ENCODE measurements around the gene PREX1.

Gene PREX1

DNA sequence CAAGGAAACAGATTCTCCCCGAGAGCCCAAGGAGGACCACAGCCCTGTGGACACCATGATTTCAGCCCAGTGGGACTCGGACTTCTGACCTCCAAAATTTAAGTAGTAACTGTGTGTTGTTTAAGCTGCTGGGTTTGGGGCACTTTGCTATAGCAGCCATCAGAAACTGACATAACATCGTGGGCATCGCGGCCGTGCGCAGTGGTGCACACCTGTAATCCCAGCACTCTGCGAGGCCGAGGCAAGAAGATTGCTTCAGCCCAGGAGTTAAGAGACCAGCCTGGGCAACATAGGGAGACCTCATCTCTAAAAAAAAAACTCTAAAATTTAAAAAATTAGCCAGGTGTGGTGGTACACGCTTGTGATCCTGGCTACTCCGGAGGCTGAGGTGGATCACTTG is 175.8 kb downstream of the PREX1 start:
- Histone ChIP-seq H3K27ac (replicated peaks) (no peak overlapping the region), H3K27me3 (ENCODE audit: insufficient read depth, poor library complexity, severe bottlenecking) (no peaks in the 10 kb centered on the region), H3K4me3 (replicated peaks; ENCODE audit: insufficient read depth, low read length) (no peak overlapping the region)
- DNase-seq (ENCODE audit: low read depth in 1 of 2, low spot score in 1 of 2) = no peak
- TF ChIP-seq SPI1 (IDR thresholded peaks at IDR 0.05; ENCODE audit: borderline replicate concordance, low read depth) (no peak), POLR2AphosphoS5 (IDR thresholded peaks at IDR 0.05; ENCODE audit: low read depth) (no peak), GABPA (IDR thresholded peaks at IDR 0.05; ENCODE audit: low read depth) (no peak)
- TF ChIP-seq, protein P1, sequence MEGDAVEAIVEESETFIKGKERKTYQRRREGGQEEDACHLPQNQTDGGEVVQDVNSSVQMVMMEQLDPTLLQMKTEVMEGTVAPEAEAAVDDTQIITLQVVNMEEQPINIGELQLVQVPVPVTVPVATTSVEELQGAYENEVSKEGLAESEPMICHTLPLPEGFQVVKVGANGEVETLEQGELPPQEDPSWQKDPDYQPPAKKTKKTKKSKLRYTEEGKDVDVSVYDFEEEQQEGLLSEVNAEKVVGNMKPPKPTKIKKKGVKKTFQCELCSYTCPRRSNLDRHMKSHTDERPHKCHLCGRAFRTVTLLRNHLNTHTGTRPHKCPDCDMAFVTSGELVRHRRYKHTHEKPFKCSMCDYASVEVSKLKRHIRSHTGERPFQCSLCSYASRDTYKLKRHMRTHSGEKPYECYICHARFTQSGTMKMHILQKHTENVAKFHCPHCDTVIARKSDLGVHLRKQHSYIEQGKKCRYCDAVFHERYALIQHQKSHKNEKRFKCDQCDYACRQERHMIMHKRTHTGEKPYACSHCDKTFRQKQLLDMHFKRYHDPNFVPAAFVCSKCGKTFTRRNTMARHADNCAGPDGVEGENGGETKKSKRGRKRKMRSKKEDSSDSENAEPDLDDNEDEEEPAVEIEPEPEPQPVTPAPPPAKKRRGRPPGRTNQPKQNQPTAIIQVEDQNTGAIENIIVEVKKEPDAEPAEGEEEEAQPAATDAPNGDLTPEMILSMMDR (IDR thresholded peaks at IDR 0.05; ENCODE audit: insufficient read depth, low read length) = no peak
- TF ChIP-seq, protein P2, sequence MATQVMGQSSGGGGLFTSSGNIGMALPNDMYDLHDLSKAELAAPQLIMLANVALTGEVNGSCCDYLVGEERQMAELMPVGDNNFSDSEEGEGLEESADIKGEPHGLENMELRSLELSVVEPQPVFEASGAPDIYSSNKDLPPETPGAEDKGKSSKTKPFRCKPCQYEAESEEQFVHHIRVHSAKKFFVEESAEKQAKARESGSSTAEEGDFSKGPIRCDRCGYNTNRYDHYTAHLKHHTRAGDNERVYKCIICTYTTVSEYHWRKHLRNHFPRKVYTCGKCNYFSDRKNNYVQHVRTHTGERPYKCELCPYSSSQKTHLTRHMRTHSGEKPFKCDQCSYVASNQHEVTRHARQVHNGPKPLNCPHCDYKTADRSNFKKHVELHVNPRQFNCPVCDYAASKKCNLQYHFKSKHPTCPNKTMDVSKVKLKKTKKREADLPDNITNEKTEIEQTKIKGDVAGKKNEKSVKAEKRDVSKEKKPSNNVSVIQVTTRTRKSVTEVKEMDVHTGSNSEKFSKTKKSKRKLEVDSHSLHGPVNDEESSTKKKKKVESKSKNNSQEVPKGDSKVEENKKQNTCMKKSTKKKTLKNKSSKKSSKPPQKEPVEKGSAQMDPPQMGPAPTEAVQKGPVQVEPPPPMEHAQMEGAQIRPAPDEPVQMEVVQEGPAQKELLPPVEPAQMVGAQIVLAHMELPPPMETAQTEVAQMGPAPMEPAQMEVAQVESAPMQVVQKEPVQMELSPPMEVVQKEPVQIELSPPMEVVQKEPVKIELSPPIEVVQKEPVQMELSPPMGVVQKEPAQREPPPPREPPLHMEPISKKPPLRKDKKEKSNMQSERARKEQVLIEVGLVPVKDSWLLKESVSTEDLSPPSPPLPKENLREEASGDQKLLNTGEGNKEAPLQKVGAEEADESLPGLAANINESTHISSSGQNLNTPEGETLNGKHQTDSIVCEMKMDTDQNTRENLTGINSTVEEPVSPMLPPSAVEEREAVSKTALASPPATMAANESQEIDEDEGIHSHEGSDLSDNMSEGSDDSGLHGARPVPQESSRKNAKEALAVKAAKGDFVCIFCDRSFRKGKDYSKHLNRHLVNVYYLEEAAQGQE (IDR thresholded peaks at IDR 0.05; ENCODE audit: insufficient replicate concordance, low read depth) = no peak

DNA sequence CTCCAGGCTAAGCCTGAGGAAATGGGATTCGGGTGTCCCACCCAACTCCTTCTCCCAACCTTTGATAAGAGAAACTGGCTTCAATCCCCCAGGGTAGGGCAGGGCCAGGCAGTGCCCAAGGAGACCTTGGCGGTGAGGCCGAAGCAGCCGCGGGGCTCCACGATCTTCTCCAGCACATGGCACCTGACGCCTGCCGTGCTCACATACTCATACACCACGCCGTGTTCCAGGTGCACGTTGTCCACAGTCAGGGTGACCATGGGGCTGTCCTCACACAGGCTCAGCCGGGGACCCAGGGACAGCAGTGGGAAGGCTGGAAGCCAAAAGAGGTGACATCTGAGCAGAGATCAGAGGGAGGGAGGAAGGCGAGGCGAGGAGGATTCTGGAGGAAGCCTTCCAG is 176.5 kb downstream of the PREX1 start:
- Histone ChIP-seq H3K4me3 (replicated peaks; ENCODE audit: insufficient read depth, low read length) (no peak overlapping the region), H3K27me3 (ENCODE audit: insufficient read depth, poor library complexity, severe bottlenecking) (no peaks in the 10 kb centered on the region), H3K27ac (replicated peaks) (no peak overlapping the region)
- DNase-seq (ENCODE audit: low read depth in 1 of 2, low spot score in 1 of 2) = no peak
- TF ChIP-seq, protein P1 (IDR thresholded peaks at IDR 0.05; ENCODE audit: insufficient read depth, low read length) = no peak
- TF ChIP-seq SPI1 (IDR thresholded peaks at IDR 0.05; ENCODE audit: borderline replicate concordance, low read depth) (no peak), POLR2AphosphoS5 (IDR thresholded peaks at IDR 0.05; ENCODE audit: low read depth) (no peak), GABPA (IDR thresholded peaks at IDR 0.05; ENCODE audit: low read depth) (no peak)
- TF ChIP-seq, protein P2 (IDR thresholded peaks at IDR 0.05; ENCODE audit: insufficient replicate concordance, low read depth) = no peak

DNA sequence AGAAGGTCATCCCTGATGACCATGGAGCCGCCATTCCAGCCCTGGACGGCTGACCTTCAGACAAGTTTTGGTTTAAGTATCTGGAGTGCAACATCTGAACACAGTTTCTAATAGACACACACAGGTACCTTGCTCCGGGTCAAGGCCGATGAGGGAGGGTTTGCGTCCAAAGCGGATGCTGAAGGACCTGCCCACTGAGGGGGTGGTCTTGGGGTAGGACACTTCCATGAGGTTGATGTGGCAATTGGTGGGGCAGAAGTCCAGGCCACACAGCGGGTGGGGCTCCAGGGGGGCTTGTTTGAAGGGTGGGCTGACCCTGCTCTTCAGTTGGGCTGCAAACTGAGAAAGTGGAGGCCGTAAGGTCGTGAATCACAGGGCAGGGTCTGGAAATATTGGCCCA is 177.9 kb downstream of the PREX1 start:
- TF ChIP-seq SPI1 (IDR thresholded peaks at IDR 0.05; ENCODE audit: borderline replicate concordance, low read depth) (no peak), GABPA (IDR thresholded peaks at IDR 0.05; ENCODE audit: low read depth) (no peak), POLR2AphosphoS5 (IDR thresholded peaks at IDR 0.05; ENCODE audit: low read depth) (no peak)
- TF ChIP-seq, protein P2 (IDR thresholded peaks at IDR 0.05; ENCODE audit: insufficient replicate concordance, low read depth) = no peak
- TF ChIP-seq, protein P1 (IDR thresholded peaks at IDR 0.05; ENCODE audit: insufficient read depth, low read length) = no peak
- Histone ChIP-seq H3K27me3 (ENCODE audit: insufficient read depth, poor library complexity, severe bottlenecking) (no peaks in the 10 kb centered on the region), H3K27ac (replicated peaks) (no peak overlapping the region), H3K4me3 (replicated peaks; ENCODE audit: insufficient read depth, low read length) (no peak overlapping the region)
- no peak for DNase-seq (ENCODE audit: low read depth in 1 of 2, low spot score in 1 of 2)

All from HL-60 (cell line).